GM12873 (cell line): ENCODE data around the gene SFXN4.

ENCODE experiments used
- CTCF ChIP-seq: IDR thresholded peaks from 2 replicates; pipeline ENCODE4 v1.5.1; 2012; ENCODE audit warnings: low read depth, mild to moderate bottlenecking, moderate library complexity, low read length, control low read depth; ENCODE audit not compliant: insufficient read depth; ENCODE audit errors: missing control alignments

Gene SFXN4

GRCh38 chr10:119095640-119096039 is 69.9 kb downstream of the SFXN4 start:
- TF ChIP-seq CTCF = no peak

GRCh38 chr10:119090968-119091367 is 74.5 kb downstream of the SFXN4 start:
- TF ChIP-seq CTCF = no peak
